Gastroesophageal sphincter (tissue), 3 donors: Measurements from ENCODE around the gene P2RY2.

Source experiments
- CTCF ChIP-seq, 4 experiments: fragments of 200-600 bp in 2 of 4; fragments of 450-650 bp in 2 of 4; sonication (generic) in 1 of 4; IDR thresholded peaks; one replicate each; pipeline ENCODE4 v1.5.1; 2017 to 2019; ENCODE audit warnings: antibody characterized with exemption in 4 of 4, mild to moderate bottlenecking in 2 of 4, moderate library complexity in 2 of 4
- POLR2A ChIP-seq, 2 donors: fragments of 450-650 bp; IDR thresholded peaks; one replicate each; pipeline ENCODE4 v1.6.1; 2017; ENCODE audit warnings: antibody characterized with exemption in 2 of 2, mild to moderate bottlenecking in 2 of 2, moderate library complexity in 1 of 2
- POLR2AphosphoS5 ChIP-seq: sonication (generic); formaldehyde crosslinking; IDR thresholded peaks from one replicate; pipeline ENCODE4 v1.6.1; 2017; ENCODE audit warnings: antibody characterized with exemption

DNA sequence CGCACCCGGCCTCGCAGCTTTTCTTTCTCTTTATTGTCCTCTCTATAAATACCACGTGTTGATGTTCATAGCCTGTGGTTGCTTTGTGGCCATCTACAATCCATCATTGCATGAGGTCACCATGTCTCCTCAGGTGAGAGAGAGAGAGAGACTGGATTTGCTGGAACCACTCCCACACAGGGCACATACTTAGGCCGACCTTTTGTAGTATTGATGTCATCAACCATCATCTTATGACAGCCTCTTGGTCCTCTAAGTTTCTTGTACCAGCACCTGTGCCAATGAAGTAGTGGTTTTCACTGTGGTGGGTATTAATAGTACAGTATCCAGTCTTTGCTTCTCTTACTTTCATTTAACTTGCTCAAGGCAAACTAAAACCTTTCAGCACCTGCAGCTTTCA lies 31.2 kb downstream of the P2RY2 start:
- TF ChIP-seq CTCF (IDR thresholded peaks at IDR 0.05): no peak
- no peak for TF ChIP-seq POLR2A (IDR thresholded peaks at IDR 0.05)
- TF ChIP-seq POLR2AphosphoS5: no peak
